Type B pancreatic cell (in vitro differentiated cells): ENCODE results near the gene TPO. TPM values are rescaled to one million over a fixed set of nuclear protein-coding genes. Genes with fewer than 3 reads are reported as not detected.

Source experiments
- DNase-seq: peaks from one replicate; pipeline ENCODE4 v3.0.0; 2021; ENCODE audit warnings: mixed read lengths; ENCODE audit not compliant: unreplicated experiment; ENCODE audit errors: extremely low spot score
- H3K27ac Mint-ChIP-seq: 2 replicates; pipeline ENCODE4 v1.8.0; 2021; ENCODE audit warnings: mild to moderate bottlenecking, mixed read lengths
- H3K27me3 Mint-ChIP-seq: 2 replicates; pipeline ENCODE4 v1.8.0; 2021; ENCODE audit warnings: mixed read lengths
- H3K36me3 Mint-ChIP-seq: 2 replicates; pipeline ENCODE4 v1.8.0; 2021; ENCODE audit warnings: mixed read lengths
- H3K4me1 Mint-ChIP-seq: one replicate; pipeline ENCODE4 v1.8.0; 2021; ENCODE audit warnings: mixed read lengths; ENCODE audit not compliant: unreplicated experiment
- H3K4me3 Mint-ChIP-seq: 2 replicates; pipeline ENCODE4 v1.8.0; 2021; ENCODE audit warnings: mild to moderate bottlenecking, mixed read lengths
- H3K9me3 Mint-ChIP-seq: 2 replicates; pipeline ENCODE4 v1.8.0; 2021; ENCODE audit warnings: mixed read lengths
- total RNA-seq: library from RNA; stranded (reverse); gene quantifications from 2 replicates; pipeline ENCODE4 v1.2.1, GENCODE V29; 2021; ENCODE audit warnings: low replicate concordance
- TF ChIP-seq, protein P1 (sequence below): fragments of 200-600 bp; sonication (generic); conservative IDR thresholded peaks from 2 replicates; pipeline ENCODE4 v1.5.0; 2021; ENCODE audit warnings: antibody characterized with exemption, mild to moderate bottlenecking

The TPO gene
- total RNA-seq, 1 donor from 2014 or later = not detected

DNA sequence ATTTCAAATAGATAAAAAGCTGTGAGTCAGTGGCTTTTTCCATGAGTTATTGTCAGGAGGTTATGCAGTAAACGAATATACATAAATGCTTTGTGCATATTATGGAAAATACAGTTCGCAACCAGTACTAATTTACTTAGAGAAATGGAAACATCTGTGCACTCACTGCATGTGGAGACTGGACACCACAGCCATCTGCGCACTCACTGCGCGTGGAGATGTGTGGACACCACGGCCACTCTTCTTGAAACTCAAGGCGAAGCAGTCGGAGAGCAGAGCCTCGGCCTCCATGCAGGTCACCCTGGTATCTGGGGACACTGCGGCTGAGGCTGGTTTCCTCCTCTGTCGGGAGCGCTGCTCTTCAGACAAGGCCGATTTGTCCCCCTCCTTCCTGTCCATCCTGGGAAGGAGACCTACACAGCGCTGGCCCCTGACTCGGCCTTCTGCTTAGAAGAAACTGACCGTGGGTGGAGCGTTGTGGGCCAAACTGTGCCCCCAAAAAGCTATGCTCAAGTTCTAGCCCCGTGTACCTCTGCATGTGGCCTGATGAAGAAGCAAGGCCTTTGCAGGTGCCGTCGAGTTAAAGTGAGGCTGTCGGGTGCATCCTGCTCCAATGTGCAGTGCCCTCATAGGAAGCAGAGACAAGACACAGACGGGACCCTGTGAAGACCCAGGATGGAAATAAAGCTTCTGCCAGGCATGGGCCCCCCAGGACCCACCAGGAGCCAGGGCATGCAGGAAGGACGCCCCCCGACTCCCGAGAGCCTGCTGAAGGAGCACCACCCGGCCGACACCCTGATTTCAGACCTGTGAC, 88.0 kb downstream of the TPO start:
- Mint-ChIP-seq H3K27me3 (peaks cover 4% of the 10 kb centered on the region), H3K4me1 (no peaks in the 10 kb centered on the region), H3K4me3 (no peak overlapping the region), H3K9me3 (no peaks in the 10 kb centered on the region), H3K27ac (no peak overlapping the region), H3K36me3 (no peaks in the 10 kb centered on the region)
- DNase-seq = no peak
- TF ChIP-seq, protein P1, sequence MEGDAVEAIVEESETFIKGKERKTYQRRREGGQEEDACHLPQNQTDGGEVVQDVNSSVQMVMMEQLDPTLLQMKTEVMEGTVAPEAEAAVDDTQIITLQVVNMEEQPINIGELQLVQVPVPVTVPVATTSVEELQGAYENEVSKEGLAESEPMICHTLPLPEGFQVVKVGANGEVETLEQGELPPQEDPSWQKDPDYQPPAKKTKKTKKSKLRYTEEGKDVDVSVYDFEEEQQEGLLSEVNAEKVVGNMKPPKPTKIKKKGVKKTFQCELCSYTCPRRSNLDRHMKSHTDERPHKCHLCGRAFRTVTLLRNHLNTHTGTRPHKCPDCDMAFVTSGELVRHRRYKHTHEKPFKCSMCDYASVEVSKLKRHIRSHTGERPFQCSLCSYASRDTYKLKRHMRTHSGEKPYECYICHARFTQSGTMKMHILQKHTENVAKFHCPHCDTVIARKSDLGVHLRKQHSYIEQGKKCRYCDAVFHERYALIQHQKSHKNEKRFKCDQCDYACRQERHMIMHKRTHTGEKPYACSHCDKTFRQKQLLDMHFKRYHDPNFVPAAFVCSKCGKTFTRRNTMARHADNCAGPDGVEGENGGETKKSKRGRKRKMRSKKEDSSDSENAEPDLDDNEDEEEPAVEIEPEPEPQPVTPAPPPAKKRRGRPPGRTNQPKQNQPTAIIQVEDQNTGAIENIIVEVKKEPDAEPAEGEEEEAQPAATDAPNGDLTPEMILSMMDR = no peak

DNA sequence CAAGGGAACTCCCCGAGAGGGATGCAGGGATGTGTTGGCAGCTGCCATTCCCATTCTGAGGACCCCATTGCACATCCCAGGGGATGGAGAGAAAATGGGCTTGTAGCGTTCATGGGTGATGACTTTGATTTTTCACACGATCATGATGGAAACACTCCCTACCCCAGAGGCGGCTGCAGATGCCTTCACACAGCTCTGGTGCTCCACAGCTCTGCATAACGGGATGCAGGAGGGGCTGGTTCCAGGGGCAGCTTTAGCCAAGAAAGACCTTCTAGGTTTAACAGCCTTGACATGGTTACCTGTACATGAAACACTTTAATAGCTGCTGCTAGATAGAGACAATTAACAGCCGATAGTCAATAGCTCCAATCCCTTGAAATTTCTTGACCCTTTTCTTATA, 88.7 kb downstream of the TPO start:
- TF ChIP-seq, protein P1 = no peak
- DNase-seq = no peak
- H3K4me1 Mint-ChIP-seq = no peaks in the 10 kb centered on the region
- H3K4me3 Mint-ChIP-seq = no peak overlapping the region
- peaks cover 4% of the 10 kb centered on the region for H3K27me3 Mint-ChIP-seq
- no peaks in the 10 kb centered on the region for H3K36me3 Mint-ChIP-seq
- H3K27ac Mint-ChIP-seq = no peak overlapping the region
- H3K9me3 Mint-ChIP-seq = no peaks in the 10 kb centered on the region

DNA sequence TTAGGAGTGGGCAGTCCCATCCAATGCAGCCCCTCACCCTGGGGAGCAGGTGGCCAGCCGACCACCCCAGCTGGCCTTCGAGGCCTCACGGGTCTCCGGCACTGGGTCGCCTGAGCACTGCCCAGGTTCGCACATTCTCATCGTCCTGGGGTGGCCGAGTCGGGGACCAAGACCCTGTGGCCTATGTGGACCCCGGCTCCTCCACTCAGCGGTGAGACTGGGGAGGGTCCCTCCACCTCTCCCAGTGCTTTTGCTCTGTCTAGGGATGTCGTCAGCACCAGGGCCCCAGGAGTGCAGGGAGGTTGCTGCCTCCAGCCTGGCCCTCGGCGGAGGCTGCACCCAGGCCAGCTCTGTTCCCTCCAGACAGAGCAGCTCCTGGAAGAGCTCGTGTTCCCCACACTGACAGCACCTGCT, 89.6 kb downstream of the TPO start:
- Mint-ChIP-seq H3K27ac (no peak overlapping the region), H3K4me3 (no peak overlapping the region), H3K36me3 (no peaks in the 10 kb centered on the region), H3K4me1 (no peaks in the 10 kb centered on the region), H3K9me3 (no peaks in the 10 kb centered on the region), H3K27me3 (peaks cover 4% of the 10 kb centered on the region)
- TF ChIP-seq, protein P1 = no peak
- no peak for DNase-seq

DNA sequence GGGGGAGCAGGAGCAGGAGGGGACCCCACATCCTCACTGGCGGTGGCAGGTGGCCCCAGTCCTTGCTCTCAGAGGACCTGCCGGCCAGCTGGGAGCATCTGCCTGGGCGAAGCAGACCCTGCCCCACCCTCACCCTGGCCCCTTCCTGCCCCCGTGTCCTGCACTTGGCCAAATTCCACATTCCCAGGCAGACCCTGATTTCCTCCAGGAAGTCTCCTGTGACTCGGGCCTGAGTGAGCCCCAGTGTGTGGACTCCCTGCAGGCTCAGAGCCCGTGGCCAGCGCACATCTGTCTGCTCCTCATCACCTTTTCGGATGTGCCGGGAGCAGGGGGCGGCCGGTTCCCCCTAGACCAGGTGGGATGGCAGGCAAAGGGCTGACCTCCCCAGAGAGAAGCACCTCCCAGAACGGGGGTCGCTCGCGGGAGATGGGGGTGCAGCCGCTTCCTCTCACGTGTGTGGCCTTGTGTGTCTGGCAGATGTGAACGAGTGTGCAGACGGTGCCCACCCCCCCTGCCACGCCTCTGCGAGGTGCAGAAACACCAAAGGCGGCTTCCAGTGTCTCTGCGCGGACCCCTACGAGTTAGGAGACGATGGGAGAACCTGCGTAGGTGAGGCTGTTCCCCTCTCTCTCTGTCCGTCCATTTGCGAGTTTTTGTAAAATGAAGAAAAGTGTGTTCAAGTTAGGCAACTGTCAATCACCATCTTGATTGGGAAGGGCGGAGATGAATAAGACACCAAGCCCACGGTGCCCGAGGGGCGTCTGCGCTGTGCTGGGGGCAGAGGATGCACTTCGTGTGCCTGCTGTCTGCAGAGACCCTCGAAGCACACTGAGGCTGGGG, 90.4 kb downstream of the TPO start:
- Mint-ChIP-seq H3K4me1 (no peaks in the 10 kb centered on the region), H3K27ac (no peak overlapping the region), H3K27me3 (peaks cover 4% of the 10 kb centered on the region), H3K4me3 (no peak overlapping the region), H3K36me3 (no peaks in the 10 kb centered on the region), H3K9me3 (no peaks in the 10 kb centered on the region)
- no peak for DNase-seq
- TF ChIP-seq, protein P1 = no peak

DNA sequence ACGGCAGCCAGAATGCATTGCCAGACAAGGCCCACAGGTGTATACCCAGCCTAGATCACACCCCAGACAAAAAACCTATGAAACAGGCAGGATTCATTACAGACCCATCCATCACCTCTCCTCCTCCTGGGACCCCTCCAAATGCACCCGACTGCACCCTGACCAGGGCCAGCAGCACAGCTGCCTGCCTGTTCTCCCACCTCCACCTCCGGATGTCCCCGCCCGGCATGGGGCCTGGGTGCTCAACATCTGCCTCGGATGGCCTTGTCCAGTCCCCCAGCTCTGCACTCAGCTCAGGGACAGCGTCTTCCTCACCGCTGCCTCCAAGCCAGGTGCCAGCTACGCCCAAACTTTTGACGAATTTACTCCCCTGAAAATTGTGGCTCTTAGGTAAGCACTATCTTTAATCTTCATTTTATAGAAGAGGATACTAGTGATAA, 91.1 kb downstream of the TPO start:
- TF ChIP-seq, protein P1 = no peak
- Mint-ChIP-seq H3K9me3 (no peaks in the 10 kb centered on the region), H3K4me3 (no peak overlapping the region), H3K27ac (no peak overlapping the region), H3K4me1 (no peaks in the 10 kb centered on the region), H3K27me3 (peaks cover 10% of the 10 kb centered on the region), H3K36me3 (no peaks in the 10 kb centered on the region)
- DNase-seq = no peak
